ENCODE data around the gene ZFYVE16.

DNA sequence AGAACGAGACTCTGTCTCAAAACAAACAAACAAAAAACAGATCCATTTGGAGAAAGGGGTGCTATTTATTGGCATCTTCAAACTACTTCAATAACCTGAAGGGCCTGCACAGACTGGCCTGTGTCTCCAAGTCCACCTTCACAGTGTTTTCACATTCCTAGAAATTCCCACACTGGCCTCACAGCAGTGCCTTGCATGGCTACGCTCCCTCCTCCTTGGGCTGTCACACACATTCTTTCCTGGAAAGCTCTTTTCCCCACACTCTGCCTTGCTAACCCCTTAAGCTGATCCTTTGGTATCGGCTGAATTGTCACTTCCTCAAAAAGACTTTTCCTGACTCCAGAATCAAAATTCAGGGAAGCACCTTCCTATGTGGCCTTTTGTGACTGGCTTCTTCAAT is 99.8 kb downstream of the ZFYVE16 start:
- no peak for TF ChIP-seq EZH2 (IDR thresholded peaks at IDR 0.05; ENCODE audit: insufficient read depth, poor library complexity, severe bottlenecking)
- no peak for TF ChIP-seq EZH2phosphoT487 (IDR thresholded peaks at IDR 0.05; ENCODE audit: insufficient read depth, low read depth)
